ENCODE measurements around the gene LY6G5B. TPM values are rescaled to one million over a fixed set of nuclear protein-coding genes. Genes with fewer than 3 reads are reported as not detected.

The LY6G5B gene
- total RNA-seq, 2 experiments from 2014 or later, result 12.3 to 28.7 TPM

DNA sequence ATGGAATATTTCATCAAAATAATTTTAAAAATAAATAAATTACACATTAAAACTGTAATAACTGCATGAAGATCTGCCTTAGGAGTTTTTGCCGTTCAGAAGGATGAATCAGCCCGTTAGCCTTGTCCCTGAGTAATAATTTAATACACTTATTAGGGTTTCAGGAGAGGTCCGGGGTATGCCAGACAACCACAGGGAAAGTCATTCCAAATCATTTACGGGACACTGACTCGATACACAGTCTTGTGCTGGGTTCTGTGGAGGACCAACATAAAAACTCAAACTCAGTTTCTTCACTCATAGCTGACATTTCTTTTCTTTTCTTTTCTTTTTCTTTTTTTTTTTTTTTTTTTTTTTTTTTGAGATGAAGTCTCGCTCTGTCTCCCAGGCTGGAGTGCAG, 36.2 kb downstream of the LY6G5B start:
- Histone ChIP-seq H3K36me3 (ENCODE audit: insufficient read depth, low read length) (no peaks in the 10 kb centered on the region), H2AFZ (ENCODE audit: low read length) (no peak overlapping the region), H4K20me1 (ENCODE audit: insufficient read depth, low read length) (no peaks in the 10 kb centered on the region), H3K9me3 (ENCODE audit: low read length) (no peaks in the 10 kb centered on the region), H3K4me3 (ENCODE audit: low read depth, low read length, poor library complexity, severe bottlenecking) (no peak overlapping the region), H3K9me2 (ENCODE audit: insufficient read depth, low read length) (no peaks in the 10 kb centered on the region), H3K4me1 (ENCODE audit: insufficient read depth, low read length, poor library complexity, severe bottlenecking) (peaks cover 23% of the 10 kb centered on the region), H3K4me2 (ENCODE audit: low read length) (no peak overlapping the region), H3K27ac (ENCODE audit: low read depth, low read length, poor library complexity, severe bottlenecking) (no peak overlapping the region), H3K79me2 (ENCODE audit: insufficient read depth, low read depth, low read length) (peaks cover 14% of the 10 kb centered on the region; the same call in 1 of the 2 replicates)
- ChIA-PET POLR2A (interaction anchor here (0.7 kb wide), 1 partner anchor 52 kb away, joined by 7 read pairs; no protein-coding TSS in a partner anchor), CTCF (ENCODE audit: unreplicated experiment) (no interaction called here)
- TF ChIP-seq, protein P1, sequence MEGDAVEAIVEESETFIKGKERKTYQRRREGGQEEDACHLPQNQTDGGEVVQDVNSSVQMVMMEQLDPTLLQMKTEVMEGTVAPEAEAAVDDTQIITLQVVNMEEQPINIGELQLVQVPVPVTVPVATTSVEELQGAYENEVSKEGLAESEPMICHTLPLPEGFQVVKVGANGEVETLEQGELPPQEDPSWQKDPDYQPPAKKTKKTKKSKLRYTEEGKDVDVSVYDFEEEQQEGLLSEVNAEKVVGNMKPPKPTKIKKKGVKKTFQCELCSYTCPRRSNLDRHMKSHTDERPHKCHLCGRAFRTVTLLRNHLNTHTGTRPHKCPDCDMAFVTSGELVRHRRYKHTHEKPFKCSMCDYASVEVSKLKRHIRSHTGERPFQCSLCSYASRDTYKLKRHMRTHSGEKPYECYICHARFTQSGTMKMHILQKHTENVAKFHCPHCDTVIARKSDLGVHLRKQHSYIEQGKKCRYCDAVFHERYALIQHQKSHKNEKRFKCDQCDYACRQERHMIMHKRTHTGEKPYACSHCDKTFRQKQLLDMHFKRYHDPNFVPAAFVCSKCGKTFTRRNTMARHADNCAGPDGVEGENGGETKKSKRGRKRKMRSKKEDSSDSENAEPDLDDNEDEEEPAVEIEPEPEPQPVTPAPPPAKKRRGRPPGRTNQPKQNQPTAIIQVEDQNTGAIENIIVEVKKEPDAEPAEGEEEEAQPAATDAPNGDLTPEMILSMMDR (conservative IDR thresholded peaks at IDR 0.05; ENCODE audit: low read length), result no peak
- TF ChIP-seq EZH2phosphoT487 (IDR thresholded peaks at IDR 0.05; ENCODE audit: borderline replicate concordance, low read depth, low read length), result no peak
- intact Hi-C loops (cut with micrococcal nuclease; ENCODE audit: unreplicated experiment), result loop anchor here (10.0 kb wide), 1 partner anchor 249 kb away; the partner anchor contains the start of genes NELFE and SKIC2
- DNase-seq (ENCODE audit: low spot score), result no peak
- no TSS peak for BruUV-seq (replicated peaks)

DNA sequence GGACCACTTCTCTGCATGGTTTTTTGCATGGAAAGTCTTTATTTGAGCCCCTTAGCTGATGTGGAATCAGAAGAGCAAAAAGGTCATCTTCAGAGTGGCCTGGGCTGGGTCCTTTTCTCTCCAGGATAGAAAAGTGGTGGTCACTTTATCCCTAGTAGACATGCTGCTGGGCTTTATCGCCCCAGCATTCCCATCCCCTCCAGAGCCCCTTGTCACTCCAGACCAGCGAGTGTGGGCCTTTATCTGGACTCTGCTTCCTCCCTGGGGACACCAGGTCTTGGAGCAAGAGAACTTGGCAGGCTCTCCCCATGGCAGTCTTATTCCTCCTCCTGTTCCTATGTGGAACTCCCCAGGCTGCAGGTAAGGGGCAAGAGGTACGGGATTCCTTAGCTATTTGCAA, 36.8 kb downstream of the LY6G5B start, which contains the start of gene LY6G6F:
TSS of gene LY6G6F (plus strand) at position 268 of the 400 bp plus-strand sequence. CDS start at position 309, 41 bp downstream.
- ChIA-PET POLR2A (no interaction called here), CTCF (ENCODE audit: unreplicated experiment) (no interaction called here)
- no peak within 1 kb of the TSS for H3K4me2 ChIP-seq (ENCODE audit: low read length)
- H3K4me1 ChIP-seq (ENCODE audit: insufficient read depth, low read length, poor library complexity, severe bottlenecking), result peaks cover 22% of the 10 kb centered on the region
- H3K27ac ChIP-seq (ENCODE audit: low read depth, low read length, poor library complexity, severe bottlenecking), result no peak within 1 kb of the TSS
- no peaks in the 10 kb centered on the region for H3K9me3 ChIP-seq (ENCODE audit: low read length)
- BruUV-seq (replicated peaks), result no TSS peak
- no peak within 1 kb of the TSS for H2AFZ ChIP-seq (ENCODE audit: low read length)
- H3K36me3 ChIP-seq (ENCODE audit: insufficient read depth, low read length), result no peaks in the 10 kb centered on the region
- H3K79me2 ChIP-seq (ENCODE audit: insufficient read depth, low read depth, low read length), result peaks cover 11% of the 10 kb centered on the region; the same call in 1 of the 2 replicates
- TF ChIP-seq EZH2phosphoT487 (IDR thresholded peaks at IDR 0.05; ENCODE audit: borderline replicate concordance, low read depth, low read length), result no peak
- TF ChIP-seq, protein P1 (conservative IDR thresholded peaks at IDR 0.05; ENCODE audit: low read length), result no peak
- no peak within 1 kb of the TSS for H3K4me3 ChIP-seq (ENCODE audit: low read depth, low read length, poor library complexity, severe bottlenecking)
- no peaks in the 10 kb centered on the region for H4K20me1 ChIP-seq (ENCODE audit: insufficient read depth, low read length)
- DNase-seq (ENCODE audit: low spot score), result no peak
- intact Hi-C loops (cut with micrococcal nuclease; ENCODE audit: unreplicated experiment), result loop anchor here (10.0 kb wide), 1 partner anchor 248 kb away; the partner anchor contains the start of genes NELFE and SKIC2
- H3K9me2 ChIP-seq (ENCODE audit: insufficient read depth, low read length), result no peaks in the 10 kb centered on the region

DNA sequence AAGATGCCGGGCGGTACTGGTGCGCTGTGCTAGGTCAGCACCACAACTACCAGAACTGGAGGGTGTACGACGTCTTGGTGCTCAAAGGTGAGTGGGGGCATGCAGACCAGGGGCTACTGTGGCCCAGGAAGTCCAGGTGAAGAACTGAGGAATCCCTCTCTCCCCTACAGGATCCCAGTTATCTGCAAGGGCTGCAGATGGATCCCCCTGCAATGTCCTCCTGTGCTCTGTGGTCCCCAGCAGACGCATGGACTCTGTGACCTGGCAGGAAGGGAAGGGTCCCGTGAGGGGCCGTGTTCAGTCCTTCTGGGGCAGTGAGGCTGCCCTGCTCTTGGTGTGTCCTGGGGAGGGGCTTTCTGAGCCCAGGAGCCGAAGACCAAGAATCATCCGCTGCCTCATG, 37.9 kb downstream of the LY6G5B start:
- TF ChIP-seq EZH2phosphoT487 (IDR thresholded peaks at IDR 0.05; ENCODE audit: borderline replicate concordance, low read depth, low read length), result no peak
- TF ChIP-seq, protein P1 (conservative IDR thresholded peaks at IDR 0.05; ENCODE audit: low read length), result no peak
- BruUV-seq (replicated peaks), result no TSS peak
- CTCF ChIA-PET (ENCODE audit: unreplicated experiment), result no interaction called here

More for the DNA sequence above, 37.9 kb downstream of the LY6G5B start:
- intact Hi-C loops (cut with micrococcal nuclease; ENCODE audit: unreplicated experiment), result loop anchor here (10.0 kb wide), 1 partner anchor 247 kb away; the partner anchor contains the start of genes NELFE and SKIC2
- H3K9me2 ChIP-seq (ENCODE audit: insufficient read depth, low read length), result no peaks in the 10 kb centered on the region
- H3K36me3 ChIP-seq (ENCODE audit: insufficient read depth, low read length), result no peaks in the 10 kb centered on the region
- H3K4me1 ChIP-seq (ENCODE audit: insufficient read depth, low read length, poor library complexity, severe bottlenecking), result peaks cover 16% of the 10 kb centered on the region
- POLR2A ChIA-PET, result no interaction called here
- H4K20me1 ChIP-seq (ENCODE audit: insufficient read depth, low read length), result no peaks in the 10 kb centered on the region
- H2AFZ ChIP-seq (ENCODE audit: low read length), result no peak overlapping the region
- H3K79me2 ChIP-seq (ENCODE audit: insufficient read depth, low read depth, low read length), result peaks cover 1% of the 10 kb centered on the region; the same call in 1 of the 2 replicates
- H3K4me3 ChIP-seq (ENCODE audit: low read depth, low read length, poor library complexity, severe bottlenecking), result no peak overlapping the region
- H3K9me3 ChIP-seq (ENCODE audit: low read length), result no peaks in the 10 kb centered on the region
- H3K27ac ChIP-seq (ENCODE audit: low read depth, low read length, poor library complexity, severe bottlenecking), result no peak overlapping the region
- DNase-seq (ENCODE audit: low spot score), result no peak
- H3K4me2 ChIP-seq (ENCODE audit: low read length), result no peak overlapping the region
